WI38 (cell line): Measurements from ENCODE around the gene SOS2.
"Not testable (repeated sequence)": the region's sequence is repeated elsewhere in the genome, so short reads cannot be mapped to it uniquely, and the experiment has no call there.

Source experiments
- H3K4me3 ChIP-seq: 2 replicates; pipeline ENCODE4 v1.5.1; 2011; ENCODE audit warnings: low read depth, mild to moderate bottlenecking, control low read depth, low read length
- TF ChIP-seq, protein P1 (sequence below): IDR thresholded peaks from 2 replicates; pipeline ENCODE4 v1.5.1; 2012; ENCODE audit warnings: low read depth, mild to moderate bottlenecking, control low read depth, low read length

The SOS2 gene

DNA sequence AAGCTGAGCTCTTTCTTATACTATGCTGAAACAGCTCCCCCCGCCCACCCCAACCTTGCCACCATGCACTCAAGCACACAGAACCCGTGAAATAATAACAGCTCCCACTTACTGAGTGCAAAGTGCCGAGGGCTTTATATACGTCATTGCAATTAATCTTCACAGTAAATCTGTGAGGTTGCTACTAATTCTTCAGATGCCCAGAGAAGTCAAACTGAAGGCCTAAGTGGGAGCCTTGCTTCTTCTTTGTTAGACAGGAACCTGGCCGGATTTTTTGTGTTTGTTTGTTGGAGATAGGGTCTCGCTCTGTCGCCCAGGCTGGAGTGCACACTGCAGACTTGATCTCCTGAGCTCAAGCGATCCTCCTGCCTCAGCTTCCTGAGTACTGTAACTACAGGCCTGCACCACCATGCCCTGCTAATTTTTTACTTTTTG is 149.1 kb downstream of the SOS2 start:
- H3K4me3 ChIP-seq, result no peak overlapping the region
- TF ChIP-seq, protein P1, sequence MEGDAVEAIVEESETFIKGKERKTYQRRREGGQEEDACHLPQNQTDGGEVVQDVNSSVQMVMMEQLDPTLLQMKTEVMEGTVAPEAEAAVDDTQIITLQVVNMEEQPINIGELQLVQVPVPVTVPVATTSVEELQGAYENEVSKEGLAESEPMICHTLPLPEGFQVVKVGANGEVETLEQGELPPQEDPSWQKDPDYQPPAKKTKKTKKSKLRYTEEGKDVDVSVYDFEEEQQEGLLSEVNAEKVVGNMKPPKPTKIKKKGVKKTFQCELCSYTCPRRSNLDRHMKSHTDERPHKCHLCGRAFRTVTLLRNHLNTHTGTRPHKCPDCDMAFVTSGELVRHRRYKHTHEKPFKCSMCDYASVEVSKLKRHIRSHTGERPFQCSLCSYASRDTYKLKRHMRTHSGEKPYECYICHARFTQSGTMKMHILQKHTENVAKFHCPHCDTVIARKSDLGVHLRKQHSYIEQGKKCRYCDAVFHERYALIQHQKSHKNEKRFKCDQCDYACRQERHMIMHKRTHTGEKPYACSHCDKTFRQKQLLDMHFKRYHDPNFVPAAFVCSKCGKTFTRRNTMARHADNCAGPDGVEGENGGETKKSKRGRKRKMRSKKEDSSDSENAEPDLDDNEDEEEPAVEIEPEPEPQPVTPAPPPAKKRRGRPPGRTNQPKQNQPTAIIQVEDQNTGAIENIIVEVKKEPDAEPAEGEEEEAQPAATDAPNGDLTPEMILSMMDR, result no peak

GRCh38 chr14:50079103-50079502 is 152.3 kb downstream of the SOS2 start:
- H3K4me3 ChIP-seq, result not testable (repeated sequence)

DNA sequence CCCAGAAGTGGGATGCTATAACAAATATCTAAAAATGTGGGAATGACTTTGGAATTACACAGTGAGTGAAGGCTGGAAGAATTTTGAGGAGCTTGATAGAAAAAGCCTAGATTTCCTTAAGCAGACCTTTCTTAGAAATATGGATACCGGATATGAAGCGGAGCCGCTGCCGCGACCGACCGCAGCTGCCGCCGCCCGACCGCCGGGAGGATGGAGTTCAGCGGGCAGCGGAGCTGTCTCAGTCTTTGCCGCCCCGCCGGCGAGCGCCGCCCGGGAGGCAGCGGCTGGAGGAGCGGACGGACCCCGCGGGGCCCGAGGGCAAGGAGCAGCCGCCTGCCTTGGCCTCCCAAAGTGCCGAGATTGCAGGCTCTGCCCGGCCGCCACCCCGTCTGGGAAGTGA is 157.7 kb downstream of the SOS2 start:
- H3K4me3 ChIP-seq, result not testable (repeated sequence)

GRCh38 chr14:50072395-50072794 is 159.0 kb downstream of the SOS2 start:
- TF ChIP-seq, protein P1, result no peak

DNA sequence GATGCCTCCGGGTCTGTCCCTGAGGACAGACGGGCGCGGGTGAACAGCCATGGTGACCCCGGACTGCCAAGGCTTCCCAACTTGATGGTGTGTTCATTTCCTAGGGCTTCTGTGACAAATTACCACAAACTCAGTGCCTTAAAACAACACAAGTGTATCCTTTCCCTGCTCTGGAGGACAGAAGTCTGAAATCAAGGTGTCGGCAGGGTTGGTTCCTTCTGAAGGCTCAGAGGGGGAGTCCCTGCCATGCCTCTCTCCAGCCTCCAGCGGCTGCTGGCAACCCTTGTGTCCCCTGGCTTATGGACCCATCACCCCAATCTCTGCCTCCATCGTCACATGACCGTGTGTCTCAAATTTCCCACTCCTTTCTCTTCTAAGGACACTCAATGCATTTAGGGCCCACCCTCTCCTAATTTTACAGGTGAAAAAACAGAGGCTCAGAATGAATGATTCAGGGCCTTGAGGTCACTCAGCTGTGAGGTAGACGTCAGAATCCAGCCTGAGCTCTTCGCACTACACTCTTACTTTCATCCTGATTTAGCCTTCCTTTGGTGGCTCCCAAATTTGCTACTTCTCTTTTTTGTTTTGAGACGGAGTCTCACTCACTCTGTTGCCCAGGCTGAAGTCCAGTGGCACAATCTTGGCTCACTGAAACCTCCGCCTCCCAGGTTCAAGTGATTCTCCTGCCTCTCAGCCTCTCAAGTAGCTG is 160.4 kb downstream of the SOS2 start:
- TF ChIP-seq, protein P1, result no peak
- no peak overlapping the region for H3K4me3 ChIP-seq

More at GRCh38 chr14:50072395-50072794, 159.0 kb downstream of the SOS2 start:
- no peak overlapping the region for H3K4me3 ChIP-seq

DNA sequence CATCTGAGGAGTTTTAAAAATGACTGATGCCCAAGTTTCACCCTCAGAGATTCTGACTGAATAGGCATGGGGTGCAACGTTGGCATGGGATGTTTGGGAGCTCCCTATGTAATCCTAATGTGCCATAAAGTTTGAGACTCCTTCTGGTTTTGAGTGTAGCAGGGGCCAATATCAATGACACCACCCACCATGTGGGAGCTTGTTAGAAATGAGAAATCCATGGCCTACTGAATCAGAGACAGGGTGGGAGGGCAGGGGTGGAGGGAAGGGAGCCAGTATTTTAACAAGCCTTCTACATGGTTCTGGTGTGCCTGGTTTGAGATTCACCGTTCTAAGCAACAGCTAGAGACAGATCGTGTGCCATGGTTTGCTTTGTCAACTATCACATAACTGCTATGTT is 161.1 kb downstream of the SOS2 start:
- TF ChIP-seq, protein P1, result no peak
- no peak overlapping the region for H3K4me3 ChIP-seq

DNA sequence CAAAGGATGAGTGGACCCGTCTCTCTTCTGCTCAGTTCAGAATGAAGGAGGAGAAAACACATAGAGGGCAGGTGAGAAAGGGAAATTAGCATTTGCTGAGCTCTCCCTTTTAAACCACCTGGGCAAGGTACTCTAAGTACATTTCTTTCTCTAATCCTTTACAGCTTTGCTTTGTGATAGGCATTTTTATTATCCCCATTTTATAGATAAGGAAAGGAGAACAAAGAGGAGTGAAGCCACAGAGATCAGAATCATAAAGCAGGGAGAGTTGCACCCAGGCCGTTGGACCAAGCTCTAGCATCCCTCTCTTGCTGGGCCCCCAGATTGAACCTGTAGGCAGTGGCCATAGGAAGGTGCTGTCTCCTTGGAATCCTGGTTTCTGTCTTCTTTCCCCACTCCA is 162.1 kb downstream of the SOS2 start:
- TF ChIP-seq, protein P1, result no peak
- no peak overlapping the region for H3K4me3 ChIP-seq

DNA sequence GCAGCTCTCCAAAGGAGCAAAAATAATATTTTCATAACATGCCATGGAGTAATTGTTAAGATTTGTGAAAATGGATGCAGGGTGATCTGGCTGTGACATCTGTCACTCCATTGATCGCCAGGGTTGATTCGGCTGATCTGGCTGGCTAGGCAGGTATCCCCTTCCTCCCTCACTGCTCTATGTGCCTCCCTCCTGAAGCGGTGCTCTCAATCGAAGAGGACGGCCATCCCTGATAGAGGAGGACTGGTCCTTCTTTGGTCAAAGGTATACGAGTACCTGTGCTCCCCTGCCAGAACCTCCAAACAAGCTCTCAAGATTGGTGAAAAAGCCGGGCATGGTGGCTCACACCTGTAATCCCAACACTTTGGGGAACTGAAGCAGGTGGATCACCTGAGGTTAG is 162.9 kb downstream of the SOS2 start:
- no peak overlapping the region for H3K4me3 ChIP-seq
- TF ChIP-seq, protein P1, result no peak
